Small intestine (tissue), 7 donors: Measurements from ENCODE around the gene RANBP10. TPM values are rescaled to one million over a fixed set of nuclear protein-coding genes. Genes with fewer than 3 reads are reported as not detected.
A peak's percentile ranks its signal among the peaks of the same experiment; 100 is the strongest.

Experiments
- DNase-seq, 2 donors: peaks; one replicate each; pipeline versions ENCODE4 v3.0.0 to v3.0.0-alpha.2; 2013
- FAIRE-seq: peaks from 2 replicates; lab custom pipeline; 2012; peaks lifted over from hg19 to GRCh38; lab: Jason Lieb, UNC
- H3K27ac ChIP-seq, 3 donors: one replicate each; pipeline ENCODE4 v1.5.1; 2013; ENCODE audit warnings: low read length in 2 of 3, mild to moderate bottlenecking in 2 of 3, control low read depth in 1 of 3, inconsistent platforms in 1 of 3, low read depth in 1 of 3, moderate library complexity in 1 of 3
- H3K27me3 ChIP-seq, 3 donors: one replicate each; pipeline ENCODE4 v1.6.1; 2013; ENCODE audit warnings: low read length in 3 of 3, inconsistent platforms in 1 of 3; ENCODE audit not compliant: control insufficient read depth in 3 of 3, insufficient read depth in 3 of 3
- H3K36me3 ChIP-seq, 3 donors: one replicate each; pipeline ENCODE4 v1.6.1; 2013; ENCODE audit warnings: low read length in 3 of 3, inconsistent platforms in 1 of 3, low read depth in 1 of 3, mild to moderate bottlenecking in 1 of 3, moderate library complexity in 1 of 3; ENCODE audit not compliant: control insufficient read depth in 3 of 3, insufficient read depth in 2 of 3
- H3K4me1 ChIP-seq, 3 donors: one replicate each; pipeline ENCODE4 v1.6.1; 2013; ENCODE audit warnings: low read length in 2 of 3, inconsistent platforms in 1 of 3, low read depth in 1 of 3, mild to moderate bottlenecking in 1 of 3, moderate library complexity in 1 of 3; ENCODE audit not compliant: control insufficient read depth in 3 of 3, insufficient read depth in 2 of 3
- H3K4me3 ChIP-seq, 3 donors: one replicate each; pipeline ENCODE4 v1.5.1; 2013; ENCODE audit warnings: low read length in 3 of 3, control low read depth in 1 of 3, inconsistent platforms in 1 of 3, low read depth in 1 of 3, mild to moderate bottlenecking in 1 of 3, moderate library complexity in 1 of 3
- H3K9me3 ChIP-seq, 2 donors: one replicate each; pipeline ENCODE4 v1.6.1; 2013; ENCODE audit warnings: low read depth in 1 of 2, low read length in 1 of 2; ENCODE audit not compliant: control insufficient read depth in 2 of 2, insufficient read depth in 1 of 2
- WGBS, 3 donors: extraction: QIAGEN DNeasy Blood & Tissue Kit; methylation state at CpG; one replicate each; pipeline ENCODE4 v1.1.7; 2013; 5-methylcytosine and 5-hydroxymethylcytosine counted together
- polyA plus RNA-seq, 4 donors: library from polyadenylated mRNA; stranded (reverse) in 3 of 4; unstranded in 1 of 4; fragments of 200-250 nt in 3 of 4; fragments of 120-200 nt in 1 of 4; gene quantifications; one replicate each; pipeline versions ENCODE4 v1.2.1 to v1.2.3, GENCODE V29; 2013
- donor health status: healthy with polysubstance abuse.
- donor health status: control.
- donor health status: control.
- donor health status: Bipolar disorder and iron deficiency.
- donor health status: healthy.

Gene RANBP10
- polyA plus RNA-seq, 4 donors, result 5.9 to 21.8 (median 10.1) TPM

GRCh38 chr16:67727521-67728485 is 78.6 kb downstream of the RANBP10 start:
- Histone ChIP-seq H3K4me3 (no peak overlapping the region), H3K36me3 (peaks cover 0 to 87% (median 5%) of the 10 kb centered on the region in 3 donors), H3K4me1 (no peaks in the 10 kb centered on the region), H3K9me3 (no peaks in the 10 kb centered on the region), H3K27ac (no peak overlapping the region), H3K27me3 (no peaks in the 10 kb centered on the region)
- FAIRE-seq (no peak), DNase-seq (no peak)
- WGBS, 3 donors, result 94 to 96% (median 94%) methylated on average over 22 of the region's 22 CpGs

GRCh38 chr16:67726106-67727034 is 80.0 kb downstream of the RANBP10 start:
- Histone ChIP-seq H3K4me3 (no peak overlapping the region), H3K36me3 (peaks cover 0 to 79% (median 5%) of the 10 kb centered on the region in 3 donors), H3K9me3 (no peaks in the 10 kb centered on the region), H3K27me3 (no peaks in the 10 kb centered on the region), H3K4me1 (no peaks in the 10 kb centered on the region), H3K27ac (no peak overlapping the region)
- 93 to 95% (median 94%) methylated on average over 8 of the region's 8 CpGs for WGBS, 3 donors
- peak in 1 of 2 donors; percentile 47 for DNase-seq
- no peak for FAIRE-seq

GRCh38 chr16:67723911-67724305 is 82.5 kb downstream of the RANBP10 start:
- Histone ChIP-seq H3K27me3 (peaks cover 0 to 16% (median 0%) of the 10 kb centered on the region in 3 donors), H3K36me3 (peaks cover 0 to 54% (median 2%) of the 10 kb centered on the region in 3 donors), H3K27ac (no peak overlapping the region), H3K4me1 (peaks cover 0 to 6% (median 0%) of the 10 kb centered on the region in 3 donors), H3K9me3 (no peaks in the 10 kb centered on the region), H3K4me3 (no peak overlapping the region)
- 88 to 95% (median 91%) methylated on average over 5 of the region's 5 CpGs for WGBS, 3 donors
- DNase-seq (no peak), FAIRE-seq (no peak)

- Histone ChIP-seq H3K27ac (no peak overlapping the region), H3K27me3 (peaks cover 0 to 22% (median 0%) of the 10 kb centered on the region in 3 donors), H3K4me1 (peaks cover 0 to 6% (median 0%) of the 10 kb centered on the region in 3 donors), H3K36me3 (peaks cover 0 to 49% (median 2%) of the 10 kb centered on the region in 3 donors), H3K9me3 (no peaks in the 10 kb centered on the region), H3K4me3 (no peak overlapping the region)
- no peak for DNase-seq
- no peak for FAIRE-seq
- WGBS, 3 donors, result 94 to 96% (median 96%) methylated on average over 5 of the region's 5 CpGs
These were observed 83.0 kb downstream of the RANBP10 start for GRCh38 chr16:67723151-67723910.

GRCh38 chr16:67720236-67720635 is 86.1 kb downstream of the RANBP10 start:
- WGBS, 3 donors, result 20 to 44% (median 25%) methylated on average over 1 of the region's 1 CpG
- peaks cover 0 to 20% (median 0%) of the 10 kb centered on the region in 3 donors for H3K36me3 ChIP-seq
- FAIRE-seq (no peak), DNase-seq (no peak)
- peaks cover 0 to 36% (median 0%) of the 10 kb centered on the region in 3 donors for H3K27me3 ChIP-seq
- peak overlapping the region in 2 of 3 donors; percentile 2 to 97 for H3K27ac ChIP-seq
- no peak overlapping the region for H3K4me3 ChIP-seq
- H3K9me3 ChIP-seq, result no peaks in the 10 kb centered on the region
- H3K4me1 ChIP-seq, result peaks cover 0 to 14% (median 0%) of the 10 kb centered on the region in 3 donors

GRCh38 chr16:67719778-67720144 is 86.6 kb downstream of the RANBP10 start:
- peaks cover 0 to 16% (median 0%) of the 10 kb centered on the region in 3 donors for H3K36me3 ChIP-seq
- H3K4me3 ChIP-seq, result peak overlapping the region; percentile 61 to 85 (median 81)
- H3K9me3 ChIP-seq, result no peaks in the 10 kb centered on the region
- DNase-seq, result peak; percentile 47 to 53
- peaks cover 0 to 40% (median 0%) of the 10 kb centered on the region in 3 donors for H3K27me3 ChIP-seq
- H3K4me1 ChIP-seq, result peaks cover 0 to 14% (median 0%) of the 10 kb centered on the region in 3 donors
- H3K27ac ChIP-seq, result peak overlapping the region; percentile 7 to 97 (median 52)
- FAIRE-seq, result no peak
- WGBS, 3 donors, result 1 to 4% (median 1%) methylated on average over 5 of the region's 5 CpGs

- Histone ChIP-seq H3K4me1 (peaks cover 0 to 14% (median 3%) of the 10 kb centered on the region in 3 donors), H3K27me3 (peaks cover 0 to 46% (median 0%) of the 10 kb centered on the region in 3 donors), H3K4me3 (peak within 1 kb of the TSS; percentile 61 to 85 (median 81)), H3K9me3 (no peaks in the 10 kb centered on the region), H3K36me3 (peaks cover 0 to 11% (median 0%) of the 10 kb centered on the region in 3 donors), H3K27ac (peak within 1 kb of the TSS; percentile 7 to 97 (median 52))
- WGBS, 3 donors, result 0 to 1% (median 1%) methylated on average over 54 to 59 of the region's 59 CpGs
- FAIRE-seq (no peak), DNase-seq (peak; percentile 95 to 96)
These were observed 87.1 kb downstream of the RANBP10 start, which contains the start of gene GFOD2 for GRCh38 chr16:67719048-67719777. Gene GFOD2, minus strand, starts transcription at chr16:67719316. Its CDS starts 33,601 bp downstream, at chr16:67685715.
